GM21717 (cell line): ENCODE data around the gene COMMD2.

ENCODE experiments used
- ATAC-seq: cut with Tn5 transposase; IDR thresholded peaks from one replicate; pipeline ENCODE4 v1.9.1; 2021; ENCODE audit warnings: mild to moderate bottlenecking, moderate library complexity; ENCODE audit not compliant: unreplicated experiment

Gene COMMD2

GRCh38 chr3:149705416-149705815 is 46.9 kb downstream of the COMMD2 start:
- no peak for ATAC-seq

GRCh38 chr3:149703466-149703865 is 48.8 kb downstream of the COMMD2 start:
- ATAC-seq, result no peak

GRCh38 chr3:149702691-149703441 is 49.4 kb downstream of the COMMD2 start:
- no peak for ATAC-seq

GRCh38 chr3:149701977-149702350 is 50.3 kb downstream of the COMMD2 start:
- no peak for ATAC-seq

GRCh38 chr3:149701206-149701976 is 50.9 kb downstream of the COMMD2 start:
- ATAC-seq, result no peak
